ENCODE measurements around the gene FGD4. TPM values are rescaled to one million over a fixed set of nuclear protein-coding genes. Genes with fewer than 3 reads are reported as not detected.
A peak's percentile ranks its signal among the peaks of the same experiment; 100 is the strongest.

FGD4 gene
- total and polyA plus RNA-seq, 9 of the 15 experiments (the other 6 are each of a cell fraction or from before 2014, with no cell fraction given), result 0.05 to 0.51 (median 0.27) TPM

DNA sequence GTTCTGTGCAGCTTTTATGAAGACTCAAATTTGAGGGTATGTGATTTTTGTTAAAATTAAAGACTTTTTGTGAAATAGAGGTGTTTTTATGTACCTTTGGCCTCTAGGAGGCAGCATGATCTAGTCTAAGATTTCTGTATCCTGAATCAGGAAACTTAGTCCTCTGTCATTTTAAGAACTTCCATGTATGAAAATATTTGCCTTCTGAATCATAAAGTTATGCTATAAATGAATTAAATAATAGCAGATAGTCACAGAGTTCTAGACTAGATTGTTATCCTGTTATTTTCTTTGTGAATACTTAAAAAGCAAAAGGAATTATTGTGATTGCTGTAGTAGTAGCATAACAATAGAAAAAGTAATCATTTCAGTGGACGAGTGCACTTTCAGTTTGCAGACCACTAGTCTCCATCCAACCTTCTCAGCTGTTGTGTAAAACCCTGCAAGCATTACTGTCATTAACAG is 56.3 kb downstream of the FGD4 start:
- in situ Hi-C loops (cut with MboI) (loop anchor here (5.0 to 10.0 kb wide), 2 partner anchors 212 to 1569 kb away; partner anchors contain the start of gene ALG10), intact Hi-C loops (cut with micrococcal nuclease) (loop anchor here (1.0 to 10.0 kb wide), 6 partner anchors 88 to 1569 kb away; partner anchors contain the start of genes ALG10 and YARS2)
- ChIA-PET POLR2A (interaction anchor here (1.3 kb wide), 1 partner anchor 300 kb away, joined by 4 read pairs; no protein-coding TSS in a partner anchor), CTCF (ENCODE audit: low intra/inter-chr PET ratio) (interaction anchor here (0.6 to 1.2 kb wide), 4 partner anchors 69 to 1567 kb away, joined by 5 to 8 read pairs (median 6); partner anchors contain the start of genes ALG10 and YARS2)
- no peak overlapping the region for H3K4me3 ChIP-seq
- 0% methylated on average over 1 of the region's 1 CpG for WGBS (ENCODE audit: insufficient coverage, low coverage, missing lambda C conversion rate)
- no peaks in the 10 kb centered on the region for H3K9me3 ChIP-seq (replicated peaks; ENCODE audit: control insufficient read depth, insufficient read depth, low read depth, low read length)
- no peak overlapping the region for H3K27ac ChIP-seq (ENCODE audit: extremely low read depth, low read depth, low read length)
- H3K36me3 ChIP-seq (ENCODE audit: control insufficient read depth, insufficient read depth, low read length), result no peaks in the 10 kb centered on the region
- peak; percentile 31 to 62 (median 39) for DNase-seq (ENCODE audit: extremely low read depth in 1 of 4, low spot score in 3 of 4)
- H3K9ac ChIP-seq (ENCODE audit: insufficient read depth in 1 of 2, low read depth in 2 of 2, low read length in 2 of 2), result no peak overlapping the region
- H3K9me1 ChIP-seq (ENCODE audit: control insufficient read depth, insufficient read depth, low read length), result no peaks in the 10 kb centered on the region
- FAIRE-seq, result no peak
- BruUV-seq (replicated peaks), result no TSS peak
- no peaks in the 10 kb centered on the region for H4K20me1 ChIP-seq (replicated peaks; ENCODE audit: control insufficient read depth, insufficient read depth, low read length)
- H3K27me3 ChIP-seq (ENCODE audit: control insufficient read depth in 2 of 2, insufficient read depth in 2 of 2, low read length in 2 of 2), result peaks cover 0 to 2% of the 10 kb centered on the region in 2 experiments; a peak in 1 of 5 replicates
- no peaks in the 10 kb centered on the region for H3K79me2 ChIP-seq (ENCODE audit: control insufficient read depth, insufficient read depth, low read length)
- 0 out of 2 replicates have a peak overlapping the region, but pooled peaks have one; percentile 10 for H2AFZ ChIP-seq (ENCODE audit: low read depth, low read length)
- peak; percentile 54; the same call in 1 of the 3 replicates for ATAC-seq
- no peak overlapping the region for H3K4me2 ChIP-seq (ENCODE audit: insufficient read depth, low read length)
- no peaks in the 10 kb centered on the region for H3K4me1 ChIP-seq (replicated peaks in 1 of 2; ENCODE audit: control insufficient read depth in 2 of 2, insufficient read depth in 2 of 2, low read length in 2 of 2)
- TF ChIP-seq CTCF (IDR thresholded peaks at IDR 0.05 in 2 of 3, conservative IDR thresholded peaks at IDR 0.05 in 1 of 3; ENCODE audit: insufficient read depth in 2 of 3, low read depth in 1 of 3, low read length in 3 of 3) (peak; percentile 35 to 78 (median 51); a peak in 4 of 6 replicates), U2AF1 (optimal IDR thresholded peaks at IDR 0.05; ENCODE audit: low read depth, low read length) (no peak), DEAF1 (CRISPR knock-in tag; IDR thresholded peaks at IDR 0.05) (peak; percentile 79), SMC3 (conservative IDR thresholded peaks at IDR 0.05; ENCODE audit: insufficient read depth, low read depth, low read length) (peak; percentile 52)
- TF ChIP-seq, protein P1, sequence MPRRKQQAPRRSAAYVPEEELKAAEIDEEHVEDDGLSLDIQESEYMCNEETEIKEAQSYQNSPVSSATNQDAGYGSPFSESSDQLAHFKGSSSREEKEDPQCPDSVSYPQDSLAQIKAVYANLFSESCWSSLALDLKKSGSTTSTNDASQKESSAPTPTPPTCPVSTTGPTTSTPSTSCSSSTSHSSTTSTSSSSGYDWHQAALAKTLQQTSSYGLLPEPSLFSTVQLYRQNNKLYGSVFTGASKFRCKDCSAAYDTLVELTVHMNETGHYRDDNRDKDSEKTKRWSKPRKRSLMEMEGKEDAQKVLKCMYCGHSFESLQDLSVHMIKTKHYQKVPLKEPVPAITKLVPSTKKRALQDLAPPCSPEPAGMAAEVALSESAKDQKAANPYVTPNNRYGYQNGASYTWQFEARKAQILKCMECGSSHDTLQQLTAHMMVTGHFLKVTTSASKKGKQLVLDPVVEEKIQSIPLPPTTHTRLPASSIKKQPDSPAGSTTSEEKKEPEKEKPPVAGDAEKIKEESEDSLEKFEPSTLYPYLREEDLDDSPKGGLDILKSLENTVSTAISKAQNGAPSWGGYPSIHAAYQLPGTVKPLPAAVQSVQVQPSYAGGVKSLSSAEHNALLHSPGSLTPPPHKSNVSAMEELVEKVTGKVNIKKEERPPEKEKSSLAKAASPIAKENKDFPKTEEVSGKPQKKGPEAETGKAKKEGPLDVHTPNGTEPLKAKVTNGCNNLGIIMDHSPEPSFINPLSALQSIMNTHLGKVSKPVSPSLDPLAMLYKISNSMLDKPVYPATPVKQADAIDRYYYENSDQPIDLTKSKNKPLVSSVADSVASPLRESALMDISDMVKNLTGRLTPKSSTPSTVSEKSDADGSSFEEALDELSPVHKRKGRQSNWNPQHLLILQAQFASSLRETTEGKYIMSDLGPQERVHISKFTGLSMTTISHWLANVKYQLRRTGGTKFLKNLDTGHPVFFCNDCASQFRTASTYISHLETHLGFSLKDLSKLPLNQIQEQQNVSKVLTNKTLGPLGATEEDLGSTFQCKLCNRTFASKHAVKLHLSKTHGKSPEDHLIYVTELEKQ (CRISPR knock-in tag; IDR thresholded peaks at IDR 0.05), result no peak

All from K562 (cell line).